K562 (cell line): ENCODE measurements around the gene ANO3. TPM values are rescaled to one million over a fixed set of nuclear protein-coding genes. Genes with fewer than 3 reads are reported as not detected.

Source experiments
- ATAC-seq: fragments of 200-7000 bp; cut with Tn5 transposase; 3 replicates; pipeline ENCODE4 v1.9.1; 2020; ENCODE audit warnings: moderate library complexity
- BruUV-seq: library from RNA; stranded (reverse); fragments of 400-500 nt; replicated peaks from 2 replicates; lab custom pipeline; 2021; lab: Mats Ljungman, UMichigan
- CTCF ChIA-PET: fragments of 300-600 bp; formaldehyde crosslinking; extraction: SDS; loops from one replicate; lab custom pipeline; 2021; ENCODE audit warnings: low intra/inter-chr PET ratio; lab: Yijun Ruan, JAX
- POLR2A ChIA-PET: fragments of 300-600, 350-650 bp; sonication (Branson Sonifier 250); formaldehyde crosslinking; extraction: SDS; loops from one replicate; lab custom pipeline; 2021; ENCODE audit warnings: antibody characterized with exemption, inconsistent platforms; lab: Yijun Ruan, JAX
- DNase-seq, 4 experiments: peaks; one replicate each; pipeline versions ENCODE4 v3.0.0 to v3.0.0-alpha.2; 2011 to 2018; ENCODE audit warnings: low spot score in 3 of 4, mixed read lengths in 3 of 4; ENCODE audit errors: extremely low read depth in 1 of 4
- FAIRE-seq: peaks from 2 replicates; lab custom pipeline; 2011; peaks lifted over from hg19 to GRCh38; lab: Jason Lieb, UNC
- H2AFZ ChIP-seq: 2 replicates; pipeline ENCODE4 v1.6.0; 2011; ENCODE audit warnings: low read depth, low read length, control low read depth, inconsistent platforms
- H3K27ac ChIP-seq: fragments of 200-600 bp; 3 replicates; pipeline ENCODE4 v1.8.0; 2011; ENCODE audit warnings: low read depth, mild to moderate bottlenecking, control low read depth, inconsistent platforms, low read length, moderate library complexity, mixed read lengths; ENCODE audit errors: extremely low read depth
- H3K27me3 ChIP-seq, 2 experiments: fragments of 300-600 bp in 1 of 2; 2 replicates in 1 of 2; 3 replicates in 1 of 2; pipeline versions ENCODE4 v1.6.0 to v1.8.0; 2011; ENCODE audit warnings: inconsistent platforms in 2 of 2, low read length in 2 of 2, mild to moderate bottlenecking in 1 of 2, mixed read lengths in 1 of 2, moderate library complexity in 1 of 2; ENCODE audit not compliant: control insufficient read depth in 2 of 2, insufficient read depth in 2 of 2
- H3K36me3 ChIP-seq: fragments of 300-600 bp; 3 replicates; pipeline ENCODE4 v1.8.0; 2011; ENCODE audit warnings: mild to moderate bottlenecking, low read length, inconsistent platforms; ENCODE audit not compliant: control insufficient read depth, insufficient read depth
- H3K4me1 ChIP-seq, 2 experiments: fragments of 200-600 bp in 1 of 2; replicated peaks in 1 of 2; 2 replicates in 1 of 2; 3 replicates in 1 of 2; pipeline versions ENCODE4 v1.5.1 to v1.8.0; 2011; ENCODE audit warnings: inconsistent platforms in 2 of 2, low read length in 2 of 2, mild to moderate bottlenecking in 1 of 2, mixed read lengths in 1 of 2, moderate library complexity in 1 of 2; ENCODE audit not compliant: control insufficient read depth in 2 of 2, insufficient read depth in 2 of 2
- H3K4me2 ChIP-seq: 2 replicates; pipeline ENCODE4 v1.6.1; 2011; ENCODE audit warnings: low read length, control low read depth, inconsistent platforms, mixed read lengths; ENCODE audit not compliant: insufficient read depth
- H3K4me3 ChIP-seq: fragments of 200-600 bp; sonication (generic), shearing (Covaris generic); 2 replicates; pipeline ENCODE4 v1.5.1; 2016; ENCODE audit warnings: control low read depth, inconsistent platforms
- H3K79me2 ChIP-seq: fragments of 200-600 bp; 3 replicates; pipeline ENCODE4 v1.8.0; 2011; ENCODE audit warnings: low read length, inconsistent platforms; ENCODE audit not compliant: control insufficient read depth, insufficient read depth
- H3K9ac ChIP-seq, 2 experiments: 2 replicates each; pipeline versions ENCODE4 v1.6.0 to v1.6.1; 2011; ENCODE audit warnings: low read depth in 2 of 2, low read length in 2 of 2, control low read depth in 1 of 2, inconsistent platforms in 1 of 2, mild to moderate bottlenecking in 1 of 2, mixed read lengths in 1 of 2; ENCODE audit not compliant: insufficient read depth in 1 of 2
- H3K9me1 ChIP-seq: one replicate; pipeline ENCODE4 v1.6.0; 2011; ENCODE audit warnings: inconsistent platforms, mild to moderate bottlenecking, low read length, moderate library complexity; ENCODE audit not compliant: control insufficient read depth, insufficient read depth
- H3K9me3 ChIP-seq: replicated peaks from 2 replicates; pipeline ENCODE4 v1.5.1; 2011; ENCODE audit warnings: low read depth, low read length, inconsistent platforms; ENCODE audit not compliant: control insufficient read depth, insufficient read depth
- H4K20me1 ChIP-seq: replicated peaks from 2 replicates; pipeline ENCODE4 v1.6.1; 2011; ENCODE audit warnings: low read length, inconsistent platforms, mixed read lengths; ENCODE audit not compliant: control insufficient read depth, insufficient read depth
- JUND ChIP-seq, 2 experiments: IDR thresholded peaks; 2 replicates in 1 of 2; 3 replicates in 1 of 2; pipeline ENCODE4 v1.6.1; 2011; ENCODE audit warnings: borderline replicate concordance in 2 of 2, low read depth in 2 of 2, low read length in 2 of 2, improper control_type of control experiment in 1 of 2, missing biosample characterization in 1 of 2, missing genetic modification characterization in 1 of 2, missing genetic modification reagents in 1 of 2
- NBN ChIP-seq: fragments of 450-650 bp; IDR thresholded peaks from 2 replicates; pipeline ENCODE4 v1.6.1; 2016; ENCODE audit warnings: low read depth, mild to moderate bottlenecking
- STAT5B ChIP-seq: fragments of 250-450 bp; sonication (Bioruptor Pico); IDR thresholded peaks from 2 replicates; pipeline ENCODE4 v1.8.0; 2021; ENCODE audit warnings: mild to moderate bottlenecking, inconsistent platforms
- ZFP91 ChIP-seq: sonication (generic); formaldehyde crosslinking; IDR thresholded peaks from 2 replicates; pipeline ENCODE4 v1.8.0; 2022; ENCODE audit warnings: mild to moderate bottlenecking, missing genetic modification reagents
- ZNF174 ChIP-seq: fragments of 250-450 bp; sonication (Bioruptor Pico); IDR thresholded peaks from 2 replicates; pipeline ENCODE4 v1.4.0; 2020; ENCODE audit warnings: mild to moderate bottlenecking
- ZNF175 ChIP-seq: fragments of 200-800 bp; sonication (Bioruptor generic); IDR thresholded peaks from 2 replicates; pipeline ENCODE4 v1.6.1; 2016; ENCODE audit warnings: low read depth, mild to moderate bottlenecking, missing genetic modification characterization, missing compliant biosample characterization
- ZNF551 ChIP-seq: fragments of 250-450 bp; sonication (Bioruptor Pico); IDR thresholded peaks from 2 replicates; pipeline ENCODE4 v1.5.0; 2021; ENCODE audit warnings: mild to moderate bottlenecking, moderate library complexity
- ZNF766 ChIP-seq: fragments of 200-800 bp; sonication (Bioruptor generic); conservative IDR thresholded peaks from 2 replicates; pipeline ENCODE4 v1.6.1; 2016; ENCODE audit warnings: missing genetic modification characterization, missing compliant biosample characterization
- ZNF79 ChIP-seq: fragments of 250-450 bp; sonication (Bioruptor Pico); IDR thresholded peaks from 2 replicates; pipeline ENCODE4 v1.4.0; 2020; ENCODE audit warnings: low read depth, mild to moderate bottlenecking, moderate library complexity
- WGBS: fragments of 100-300 bp; shearing (Covaris generic); methylation state at CpG from one replicate; pipeline ENCODE4 v1.1.6; 2016; ENCODE audit warnings: low coverage, mixed read lengths; ENCODE audit not compliant: insufficient coverage; ENCODE audit errors: missing lambda C conversion rate; 5-methylcytosine and 5-hydroxymethylcytosine counted together
- in situ Hi-C: fragments of 300-500 bp; cut with MboI; formaldehyde crosslinking; loops from 4 replicates; pipeline ENCODE4 v1.15.0; 2018; ENCODE audit warnings: inconsistent platforms, mixed read lengths
- intact Hi-C: fragments of 100-400 bp; cut with micrococcal nuclease; formaldehyde crosslinking; loops from 2 replicates; pipeline ENCODE4 v1.14.2; 2022
- polyA plus RNA-seq, 8 experiments: library from polyadenylated mRNA; depleted of rRNA in 4 of 8; stranded (reverse) in 5 of 8; unstranded in 3 of 8; fragments of >200 nt; fragmentation: Nextera tagmentation in 2 of 8; fragmentation: Illumina TruSeq in 1 of 8; extraction: Ambion mirVana in 2 of 8; extraction: Trizol in 1 of 8; gene quantifications; 2 replicates each; pipeline versions ENCODE4 v1.2.1 to v1.2.3, GENCODE V29; 2011 to 2014; ENCODE audit warnings: inconsistent platforms in 1 of 8, missing spikeins in 1 of 8
- total RNA-seq, 7 experiments: library from RNA; depleted of rRNA in 6 of 7; stranded (reverse); fragments of >200 nt in 6 of 7; fragmentation: Illumina TruSeq in 2 of 7; extraction: Trizol in 2 of 7; gene quantifications; 2 replicates each; pipeline versions ENCODE4 v1.2.1 to v1.2.3, GENCODE V29; 2011 to 2021; ENCODE audit warnings: low replicate concordance in 1 of 7
- TF ChIP-seq, protein P1 (sequence below): fragments of 200-600 bp; sonication (generic); IDR thresholded peaks from one replicate; pipeline ENCODE4 v1.6.1; 2012; ENCODE audit warnings: mild to moderate bottlenecking, low read depth, low read length, inconsistent platforms

ANO3 gene
- total and polyA plus RNA-seq, 9 of the 15 experiments (the other 6 are each of a cell fraction or from before 2014, with no cell fraction given), result 0.01 to 0.13 (median 0.04) TPM; not detected in 1

GRCh38 chr11:26467506-26467905, 135.6 kb downstream of the ANO3 start:
- 0% methylated on average over 1 of the region's 1 CpG for WGBS
- peaks cover 2% of the 10 kb centered on the region for H3K9me3 ChIP-seq
- no peaks in the 10 kb centered on the region for H3K36me3 ChIP-seq
- no peak overlapping the region for H3K4me2 ChIP-seq
- FAIRE-seq, result no peak
- no peaks in the 10 kb centered on the region for H3K4me1 ChIP-seq
- no peak overlapping the region for H2AFZ ChIP-seq
- no peak for DNase-seq
- no peak overlapping the region for H3K27ac ChIP-seq
- no peaks in the 10 kb centered on the region for H4K20me1 ChIP-seq
- ATAC-seq, result no peak
- H3K9me1 ChIP-seq, result no peaks in the 10 kb centered on the region
- POLR2A ChIA-PET, result no interaction called here
- H3K27me3 ChIP-seq, result no peaks in the 10 kb centered on the region
- no peak overlapping the region for H3K4me3 ChIP-seq
- BruUV-seq, result no TSS peak
- CTCF ChIA-PET, result no interaction called here
- in situ Hi-C loops (no loop called here), intact Hi-C loops (no loop called here)
- H3K9ac ChIP-seq, result no peak overlapping the region
- H3K79me2 ChIP-seq, result no peaks in the 10 kb centered on the region
- TF ChIP-seq ZNF174 (CRISPR knock-in tag), result no peak
- no peak for TF ChIP-seq NBN
- TF ChIP-seq ZNF551, result no peak
- no peak for TF ChIP-seq ZNF79
- TF ChIP-seq ZNF766 (CRISPR knock-in tag), result no peak
- no peak for TF ChIP-seq ZNF175 (CRISPR knock-in tag)
- TF ChIP-seq ZFP91 (CRISPR knock-in tag), result no peak
- TF ChIP-seq, protein P1, sequence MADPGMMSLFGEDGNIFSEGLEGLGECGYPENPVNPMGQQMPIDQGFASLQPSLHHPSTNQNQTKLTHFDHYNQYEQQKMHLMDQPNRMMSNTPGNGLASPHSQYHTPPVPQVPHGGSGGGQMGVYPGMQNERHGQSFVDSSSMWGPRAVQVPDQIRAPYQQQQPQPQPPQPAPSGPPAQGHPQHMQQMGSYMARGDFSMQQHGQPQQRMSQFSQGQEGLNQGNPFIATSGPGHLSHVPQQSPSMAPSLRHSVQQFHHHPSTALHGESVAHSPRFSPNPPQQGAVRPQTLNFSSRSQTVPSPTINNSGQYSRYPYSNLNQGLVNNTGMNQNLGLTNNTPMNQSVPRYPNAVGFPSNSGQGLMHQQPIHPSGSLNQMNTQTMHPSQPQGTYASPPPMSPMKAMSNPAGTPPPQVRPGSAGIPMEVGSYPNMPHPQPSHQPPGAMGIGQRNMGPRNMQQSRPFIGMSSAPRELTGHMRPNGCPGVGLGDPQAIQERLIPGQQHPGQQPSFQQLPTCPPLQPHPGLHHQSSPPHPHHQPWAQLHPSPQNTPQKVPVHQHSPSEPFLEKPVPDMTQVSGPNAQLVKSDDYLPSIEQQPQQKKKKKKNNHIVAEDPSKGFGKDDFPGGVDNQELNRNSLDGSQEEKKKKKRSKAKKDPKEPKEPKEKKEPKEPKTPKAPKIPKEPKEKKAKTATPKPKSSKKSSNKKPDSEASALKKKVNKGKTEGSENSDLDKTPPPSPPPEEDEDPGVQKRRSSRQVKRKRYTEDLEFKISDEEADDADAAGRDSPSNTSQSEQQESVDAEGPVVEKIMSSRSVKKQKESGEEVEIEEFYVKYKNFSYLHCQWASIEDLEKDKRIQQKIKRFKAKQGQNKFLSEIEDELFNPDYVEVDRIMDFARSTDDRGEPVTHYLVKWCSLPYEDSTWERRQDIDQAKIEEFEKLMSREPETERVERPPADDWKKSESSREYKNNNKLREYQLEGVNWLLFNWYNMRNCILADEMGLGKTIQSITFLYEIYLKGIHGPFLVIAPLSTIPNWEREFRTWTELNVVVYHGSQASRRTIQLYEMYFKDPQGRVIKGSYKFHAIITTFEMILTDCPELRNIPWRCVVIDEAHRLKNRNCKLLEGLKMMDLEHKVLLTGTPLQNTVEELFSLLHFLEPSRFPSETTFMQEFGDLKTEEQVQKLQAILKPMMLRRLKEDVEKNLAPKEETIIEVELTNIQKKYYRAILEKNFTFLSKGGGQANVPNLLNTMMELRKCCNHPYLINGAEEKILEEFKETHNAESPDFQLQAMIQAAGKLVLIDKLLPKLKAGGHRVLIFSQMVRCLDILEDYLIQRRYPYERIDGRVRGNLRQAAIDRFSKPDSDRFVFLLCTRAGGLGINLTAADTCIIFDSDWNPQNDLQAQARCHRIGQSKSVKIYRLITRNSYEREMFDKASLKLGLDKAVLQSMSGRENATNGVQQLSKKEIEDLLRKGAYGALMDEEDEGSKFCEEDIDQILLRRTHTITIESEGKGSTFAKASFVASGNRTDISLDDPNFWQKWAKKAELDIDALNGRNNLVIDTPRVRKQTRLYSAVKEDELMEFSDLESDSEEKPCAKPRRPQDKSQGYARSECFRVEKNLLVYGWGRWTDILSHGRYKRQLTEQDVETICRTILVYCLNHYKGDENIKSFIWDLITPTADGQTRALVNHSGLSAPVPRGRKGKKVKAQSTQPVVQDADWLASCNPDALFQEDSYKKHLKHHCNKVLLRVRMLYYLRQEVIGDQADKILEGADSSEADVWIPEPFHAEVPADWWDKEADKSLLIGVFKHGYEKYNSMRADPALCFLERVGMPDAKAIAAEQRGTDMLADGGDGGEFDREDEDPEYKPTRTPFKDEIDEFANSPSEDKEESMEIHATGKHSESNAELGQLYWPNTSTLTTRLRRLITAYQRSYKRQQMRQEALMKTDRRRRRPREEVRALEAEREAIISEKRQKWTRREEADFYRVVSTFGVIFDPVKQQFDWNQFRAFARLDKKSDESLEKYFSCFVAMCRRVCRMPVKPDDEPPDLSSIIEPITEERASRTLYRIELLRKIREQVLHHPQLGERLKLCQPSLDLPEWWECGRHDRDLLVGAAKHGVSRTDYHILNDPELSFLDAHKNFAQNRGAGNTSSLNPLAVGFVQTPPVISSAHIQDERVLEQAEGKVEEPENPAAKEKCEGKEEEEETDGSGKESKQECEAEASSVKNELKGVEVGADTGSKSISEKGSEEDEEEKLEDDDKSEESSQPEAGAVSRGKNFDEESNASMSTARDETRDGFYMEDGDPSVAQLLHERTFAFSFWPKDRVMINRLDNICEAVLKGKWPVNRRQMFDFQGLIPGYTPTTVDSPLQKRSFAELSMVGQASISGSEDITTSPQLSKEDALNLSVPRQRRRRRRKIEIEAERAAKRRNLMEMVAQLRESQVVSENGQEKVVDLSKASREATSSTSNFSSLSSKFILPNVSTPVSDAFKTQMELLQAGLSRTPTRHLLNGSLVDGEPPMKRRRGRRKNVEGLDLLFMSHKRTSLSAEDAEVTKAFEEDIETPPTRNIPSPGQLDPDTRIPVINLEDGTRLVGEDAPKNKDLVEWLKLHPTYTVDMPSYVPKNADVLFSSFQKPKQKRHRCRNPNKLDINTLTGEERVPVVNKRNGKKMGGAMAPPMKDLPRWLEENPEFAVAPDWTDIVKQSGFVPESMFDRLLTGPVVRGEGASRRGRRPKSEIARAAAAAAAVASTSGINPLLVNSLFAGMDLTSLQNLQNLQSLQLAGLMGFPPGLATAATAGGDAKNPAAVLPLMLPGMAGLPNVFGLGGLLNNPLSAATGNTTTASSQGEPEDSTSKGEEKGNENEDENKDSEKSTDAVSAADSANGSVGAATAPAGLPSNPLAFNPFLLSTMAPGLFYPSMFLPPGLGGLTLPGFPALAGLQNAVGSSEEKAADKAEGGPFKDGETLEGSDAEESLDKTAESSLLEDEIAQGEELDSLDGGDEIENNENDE, result no peak
- TF ChIP-seq JUND (IDR thresholded peaks at IDR 0.05; ENCODE audit: borderline replicate concordance, low read depth, low read length), result no peak
- TF ChIP-seq JUND (tag; IDR thresholded peaks at IDR 0.05; ENCODE audit: borderline replicate concordance, low read depth, low read length), result no peak
- TF ChIP-seq STAT5B, result no peak
